Colonic mucosa (tissue), 4 donors: ENCODE data around the gene EPHB1. TPM values are rescaled to one million over a fixed set of nuclear protein-coding genes. Genes with fewer than 3 reads are reported as not detected.
"Not testable (repeated sequence)": the region's sequence is repeated elsewhere in the genome, so short reads cannot be mapped to it uniquely, and the experiment has no call there.

Source experiments
- DNase-seq: peaks from one replicate; pipeline ENCODE4 v3.0.0-alpha.2; 2020
- H3K27ac ChIP-seq: fragments of 200-600 bp; one replicate; pipeline ENCODE4 v1.8.0; 2021
- H3K27me3 ChIP-seq: fragments of 200-600 bp; one replicate; pipeline ENCODE4 v1.8.0; 2021
- H3K36me3 ChIP-seq: fragments of 200-600 bp; one replicate; pipeline ENCODE4 v1.8.0; 2021
- H3K4me1 ChIP-seq: fragments of 200-600 bp; one replicate; pipeline ENCODE4 v1.8.0; 2021; ENCODE audit warnings: mild to moderate bottlenecking
- H3K4me3 ChIP-seq: fragments of 200-600 bp; one replicate; pipeline ENCODE4 v1.8.0; 2021
- H3K9ac ChIP-seq, 2 donors: one replicate each; pipeline ENCODE4 v1.7.0; 2013; ENCODE audit warnings: control low read depth in 2 of 2, low read depth in 2 of 2, low read length in 2 of 2
- H3K9me3 ChIP-seq: fragments of 200-600 bp; one replicate; pipeline ENCODE4 v1.8.0; 2021
- intact Hi-C: fragments of 100-400 bp; cut with DNase I; formaldehyde crosslinking; loops from one replicate; pipeline ENCODE4 v1.14.1; 2022
- total RNA-seq, 2 donors: library from RNA; stranded (reverse); fragmentation: NEBNext Ultra II Directional in 1 of 2; extraction: Animal tissue kit (Norgen Biotek cat#: 25700) in 1 of 2; gene quantifications; one replicate each; pipeline ENCODE4 v1.2.1, GENCODE V29; 2021
- TF ChIP-seq, protein P1 (sequence below): fragments of 200-600 bp; IDR thresholded peaks from one replicate; pipeline ENCODE4 v1.8.0; 2022; ENCODE audit warnings: antibody characterized with exemption, mild to moderate bottlenecking
- donor health status: healthy.
- donor health status: DM: no; HTN: no; CAD: no.
- donor health status: DM: no; HTN: no; CAD: no.

EPHB1 gene
- total RNA-seq, 2 donors from 2014 or later, result 0.40 to 0.74 TPM

DNA sequence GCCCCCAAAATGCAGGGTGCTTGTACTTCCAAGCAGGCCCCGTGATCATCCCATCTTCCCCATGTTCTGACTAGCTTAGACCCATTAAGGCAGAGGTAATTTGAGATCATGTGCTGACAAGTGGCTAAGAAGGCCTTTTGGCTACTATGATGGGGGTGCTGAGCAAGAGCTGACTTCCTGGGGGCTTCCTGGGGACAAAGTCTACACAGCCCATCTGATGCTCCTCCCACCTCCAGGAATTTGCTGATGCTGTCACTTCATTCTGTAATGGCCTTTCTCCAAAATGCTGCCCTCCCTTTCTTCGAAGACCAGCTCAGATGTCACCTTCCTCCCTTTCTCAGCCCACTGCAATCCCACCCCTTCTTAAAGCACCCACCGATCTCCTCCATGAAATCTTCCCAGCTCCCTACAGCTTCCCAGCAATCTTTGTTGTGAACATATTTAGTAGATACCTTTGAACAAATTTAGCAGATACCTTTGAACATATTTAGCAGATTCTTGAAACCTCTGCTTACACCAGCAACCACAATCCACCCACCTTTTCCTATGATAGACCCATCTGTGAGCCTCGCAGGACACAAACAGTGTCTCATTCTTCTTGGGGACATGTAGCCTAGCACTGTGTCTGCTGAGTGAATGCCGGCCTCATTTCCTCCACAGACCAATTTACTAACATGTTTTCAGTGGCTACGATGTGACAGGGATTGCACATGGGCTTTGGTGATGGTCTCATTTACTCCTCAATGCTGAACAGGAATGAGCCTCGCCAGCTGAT lies 223.3 kb downstream of the EPHB1 start:
- intact Hi-C loops, result no loop called here

DNA sequence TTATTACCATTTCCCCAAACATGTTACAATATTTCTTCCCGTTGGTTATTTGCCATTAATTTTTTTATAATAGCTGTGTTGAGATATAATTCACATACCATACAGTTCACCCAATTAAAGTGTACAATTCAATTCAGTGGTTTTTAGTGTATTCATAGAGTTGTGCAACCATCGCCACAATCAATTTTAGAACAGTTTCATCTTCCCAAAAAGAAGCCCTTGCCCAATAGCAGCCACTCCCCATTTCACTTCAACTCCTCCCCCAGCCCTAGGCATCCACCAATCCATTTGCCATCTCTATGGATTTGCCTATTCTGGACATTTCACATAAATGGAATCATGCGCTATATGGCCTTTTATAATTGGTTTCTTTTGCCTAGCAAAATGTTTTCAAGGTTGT lies 225.1 kb downstream of the EPHB1 start:
- TF ChIP-seq, protein P1, sequence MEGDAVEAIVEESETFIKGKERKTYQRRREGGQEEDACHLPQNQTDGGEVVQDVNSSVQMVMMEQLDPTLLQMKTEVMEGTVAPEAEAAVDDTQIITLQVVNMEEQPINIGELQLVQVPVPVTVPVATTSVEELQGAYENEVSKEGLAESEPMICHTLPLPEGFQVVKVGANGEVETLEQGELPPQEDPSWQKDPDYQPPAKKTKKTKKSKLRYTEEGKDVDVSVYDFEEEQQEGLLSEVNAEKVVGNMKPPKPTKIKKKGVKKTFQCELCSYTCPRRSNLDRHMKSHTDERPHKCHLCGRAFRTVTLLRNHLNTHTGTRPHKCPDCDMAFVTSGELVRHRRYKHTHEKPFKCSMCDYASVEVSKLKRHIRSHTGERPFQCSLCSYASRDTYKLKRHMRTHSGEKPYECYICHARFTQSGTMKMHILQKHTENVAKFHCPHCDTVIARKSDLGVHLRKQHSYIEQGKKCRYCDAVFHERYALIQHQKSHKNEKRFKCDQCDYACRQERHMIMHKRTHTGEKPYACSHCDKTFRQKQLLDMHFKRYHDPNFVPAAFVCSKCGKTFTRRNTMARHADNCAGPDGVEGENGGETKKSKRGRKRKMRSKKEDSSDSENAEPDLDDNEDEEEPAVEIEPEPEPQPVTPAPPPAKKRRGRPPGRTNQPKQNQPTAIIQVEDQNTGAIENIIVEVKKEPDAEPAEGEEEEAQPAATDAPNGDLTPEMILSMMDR, result no peak
- Histone ChIP-seq H3K27ac (no peak overlapping the region), H3K4me1 (no peaks in the 10 kb centered on the region), H3K27me3 (no peaks in the 10 kb centered on the region), H3K4me3 (no peak overlapping the region), H3K9ac (no peak overlapping the region), H3K36me3 (no peaks in the 10 kb centered on the region), H3K9me3 (no peaks in the 10 kb centered on the region)
- no peak for DNase-seq
- intact Hi-C loops, result no loop called here

More for the DNA sequence above, 223.3 kb downstream of the EPHB1 start:
- no peak overlapping the region for H3K9ac ChIP-seq
- no peaks in the 10 kb centered on the region for H3K36me3 ChIP-seq
- no peak overlapping the region for H3K4me3 ChIP-seq
- H3K27ac ChIP-seq, result no peak overlapping the region
- TF ChIP-seq, protein P1, result no peak
- no peaks in the 10 kb centered on the region for H3K4me1 ChIP-seq
- no peaks in the 10 kb centered on the region for H3K9me3 ChIP-seq
- H3K27me3 ChIP-seq, result no peaks in the 10 kb centered on the region
- DNase-seq, result no peak

DNA sequence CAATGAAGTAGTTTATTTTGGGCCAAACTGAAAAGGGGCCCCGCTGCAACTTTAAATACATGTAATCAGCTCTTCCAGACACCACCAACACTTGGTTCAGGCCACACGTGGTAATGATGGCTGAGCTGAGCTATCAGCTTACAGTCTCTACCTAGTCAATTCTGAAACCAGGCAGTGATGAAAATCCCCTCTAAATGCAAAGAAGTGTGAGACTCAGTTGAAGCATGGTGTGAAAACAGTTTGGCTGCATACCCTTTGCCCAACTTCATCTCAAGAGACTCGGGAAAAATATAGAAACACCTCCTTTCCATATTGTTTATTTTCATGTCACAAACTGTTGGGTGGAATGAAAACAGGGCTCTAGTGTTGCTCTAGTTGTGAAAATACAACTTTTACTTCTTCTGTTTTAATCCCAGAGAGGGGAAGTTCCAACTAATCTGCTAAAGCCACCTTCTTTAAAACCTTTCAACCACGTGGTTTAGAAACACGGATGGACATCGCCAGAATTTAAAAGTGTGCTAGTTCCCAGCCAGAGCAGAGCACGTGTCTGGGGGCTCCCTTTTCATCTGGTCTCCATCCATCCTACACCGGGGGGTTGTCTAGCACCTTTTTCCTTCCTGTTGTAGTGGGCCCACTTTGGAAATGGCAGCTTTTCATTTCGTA lies 229.1 kb downstream of the EPHB1 start:
- Histone ChIP-seq H3K27ac (no peak overlapping the region), H3K9ac (no peak overlapping the region), H3K4me1 (no peaks in the 10 kb centered on the region), H3K27me3 (no peaks in the 10 kb centered on the region), H3K36me3 (no peaks in the 10 kb centered on the region), H3K4me3 (no peak overlapping the region), H3K9me3 (no peaks in the 10 kb centered on the region)
- TF ChIP-seq, protein P1, result no peak
- DNase-seq, result no peak
- intact Hi-C loops, result no loop called here

DNA sequence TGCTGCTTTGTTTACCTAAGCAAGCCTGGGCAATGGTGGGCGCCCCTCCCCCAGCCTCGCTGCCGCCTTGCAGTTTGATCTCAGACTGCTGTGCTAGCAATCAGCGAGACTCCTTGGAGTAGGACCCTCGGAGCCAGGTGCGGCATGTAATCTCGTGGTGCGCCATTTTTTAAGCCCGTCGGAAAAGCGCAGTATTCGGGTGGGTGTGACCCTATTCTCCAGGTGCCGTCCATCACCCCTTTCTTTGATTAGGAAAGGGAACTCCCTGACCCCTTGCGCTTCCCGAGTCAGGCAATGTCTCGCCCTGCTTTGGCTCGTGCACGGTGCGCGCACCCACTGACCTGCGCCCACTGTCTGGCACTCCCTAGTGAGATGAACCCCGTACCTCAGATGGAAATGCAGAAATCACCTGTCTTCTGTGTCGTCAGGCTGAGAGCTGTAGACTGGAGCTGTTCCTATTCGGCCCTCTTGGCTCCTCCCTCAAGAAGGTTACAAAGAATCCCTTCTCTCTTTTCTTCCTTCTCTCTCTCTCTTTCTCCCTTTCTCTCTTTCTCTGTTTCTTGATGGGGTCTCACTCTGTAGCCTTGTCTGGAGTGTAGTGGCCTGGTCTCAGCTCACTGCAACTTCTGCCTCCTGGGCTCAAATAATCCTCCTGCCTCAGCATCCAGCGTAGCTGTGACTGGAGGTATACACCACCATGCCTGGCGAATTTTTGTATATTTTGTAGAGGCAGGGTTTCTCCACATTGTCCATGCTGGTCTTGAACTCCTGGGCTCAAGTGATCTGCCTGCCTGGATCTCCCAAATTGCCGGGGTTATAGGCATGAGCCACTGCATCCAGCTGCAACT lies 235.9 kb downstream of the EPHB1 start:
- H3K9ac ChIP-seq, H3K27ac ChIP-seq, DNase-seq, H3K4me1 ChIP-seq, intact Hi-C loops, H3K9me3 ChIP-seq, H3K4me3 ChIP-seq, H3K36me3 ChIP-seq, H3K27me3 ChIP-seq: not testable (repeated sequence)

DNA sequence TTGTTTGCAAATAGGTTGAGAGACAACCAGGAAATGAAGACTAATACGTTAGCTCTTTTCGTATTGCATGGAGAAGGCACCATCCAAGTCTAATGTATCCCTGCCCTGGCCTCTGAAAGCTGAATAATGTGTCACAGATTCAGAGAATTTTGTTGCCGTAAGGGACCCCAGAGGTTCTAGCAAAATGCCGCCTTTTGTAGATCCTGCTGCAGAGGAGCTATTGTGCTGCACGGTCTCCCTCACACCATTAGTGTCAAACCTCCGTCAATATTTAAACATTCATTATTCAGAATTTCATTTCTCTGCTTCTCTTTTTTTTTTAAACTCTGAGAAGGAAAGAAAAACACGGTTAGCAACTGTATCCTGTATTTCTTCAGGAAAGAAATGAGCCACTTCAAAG lies 238.7 kb downstream of the EPHB1 start:
- Histone ChIP-seq H3K4me3 (no peak overlapping the region), H3K27me3 (no peaks in the 10 kb centered on the region), H3K4me1 (no peaks in the 10 kb centered on the region), H3K27ac (no peak overlapping the region), H3K9ac (no peak overlapping the region), H3K36me3 (no peaks in the 10 kb centered on the region), H3K9me3 (no peaks in the 10 kb centered on the region)
- intact Hi-C loops, result no loop called here
- DNase-seq, result peak; percentile 2
- TF ChIP-seq, protein P1, result no peak
